GM12874 (cell line): ENCODE data around the gene SOAT2.

Source experiments
- TF ChIP-seq, protein P1 (sequence below): IDR thresholded peaks from 2 replicates; pipeline ENCODE4 v1.5.1; 2011; ENCODE audit warnings: low read depth, mild to moderate bottlenecking, control low read depth, low read length, moderate library complexity; ENCODE audit not compliant: insufficient read depth

Gene SOAT2

DNA sequence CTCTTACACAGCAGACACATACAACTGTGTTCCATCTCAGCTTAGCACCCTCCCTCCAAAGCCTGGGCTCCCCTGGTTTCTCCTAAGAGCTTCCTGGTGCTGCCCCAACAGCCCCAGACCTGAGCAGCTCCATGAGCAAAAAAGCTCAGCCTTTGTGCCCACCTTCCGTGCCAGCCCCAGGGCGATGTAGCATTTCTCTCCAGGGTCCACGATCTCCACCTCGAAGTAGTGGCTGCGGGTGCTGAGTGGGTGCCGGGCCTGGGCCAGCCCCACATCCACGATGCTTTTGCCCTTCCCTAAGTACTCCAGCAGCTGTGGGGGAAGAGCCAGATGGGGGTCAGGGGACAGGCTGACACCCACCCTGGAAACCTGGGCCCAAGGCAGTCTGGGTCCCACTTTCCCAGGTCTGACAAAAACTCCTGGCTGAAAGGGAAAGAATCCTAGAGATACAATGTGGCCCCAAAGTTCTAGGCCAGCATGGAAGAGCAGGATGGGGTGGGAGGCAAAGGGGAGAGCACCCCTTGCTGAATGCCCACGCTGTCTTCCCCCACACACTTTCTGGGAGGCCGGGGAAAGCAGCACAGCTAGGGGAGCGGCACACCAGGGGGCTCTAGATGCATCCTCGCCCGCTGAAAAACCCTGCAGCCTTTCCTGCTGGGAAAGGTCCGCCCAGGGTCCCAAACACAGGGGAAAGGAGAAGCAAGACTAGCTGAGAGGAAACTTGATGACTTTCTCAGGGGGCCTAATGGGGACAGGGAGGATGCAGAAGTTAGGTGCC is 35.1 kb upstream of the SOAT2 start:
- TF ChIP-seq, protein P1, sequence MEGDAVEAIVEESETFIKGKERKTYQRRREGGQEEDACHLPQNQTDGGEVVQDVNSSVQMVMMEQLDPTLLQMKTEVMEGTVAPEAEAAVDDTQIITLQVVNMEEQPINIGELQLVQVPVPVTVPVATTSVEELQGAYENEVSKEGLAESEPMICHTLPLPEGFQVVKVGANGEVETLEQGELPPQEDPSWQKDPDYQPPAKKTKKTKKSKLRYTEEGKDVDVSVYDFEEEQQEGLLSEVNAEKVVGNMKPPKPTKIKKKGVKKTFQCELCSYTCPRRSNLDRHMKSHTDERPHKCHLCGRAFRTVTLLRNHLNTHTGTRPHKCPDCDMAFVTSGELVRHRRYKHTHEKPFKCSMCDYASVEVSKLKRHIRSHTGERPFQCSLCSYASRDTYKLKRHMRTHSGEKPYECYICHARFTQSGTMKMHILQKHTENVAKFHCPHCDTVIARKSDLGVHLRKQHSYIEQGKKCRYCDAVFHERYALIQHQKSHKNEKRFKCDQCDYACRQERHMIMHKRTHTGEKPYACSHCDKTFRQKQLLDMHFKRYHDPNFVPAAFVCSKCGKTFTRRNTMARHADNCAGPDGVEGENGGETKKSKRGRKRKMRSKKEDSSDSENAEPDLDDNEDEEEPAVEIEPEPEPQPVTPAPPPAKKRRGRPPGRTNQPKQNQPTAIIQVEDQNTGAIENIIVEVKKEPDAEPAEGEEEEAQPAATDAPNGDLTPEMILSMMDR = no peak

DNA sequence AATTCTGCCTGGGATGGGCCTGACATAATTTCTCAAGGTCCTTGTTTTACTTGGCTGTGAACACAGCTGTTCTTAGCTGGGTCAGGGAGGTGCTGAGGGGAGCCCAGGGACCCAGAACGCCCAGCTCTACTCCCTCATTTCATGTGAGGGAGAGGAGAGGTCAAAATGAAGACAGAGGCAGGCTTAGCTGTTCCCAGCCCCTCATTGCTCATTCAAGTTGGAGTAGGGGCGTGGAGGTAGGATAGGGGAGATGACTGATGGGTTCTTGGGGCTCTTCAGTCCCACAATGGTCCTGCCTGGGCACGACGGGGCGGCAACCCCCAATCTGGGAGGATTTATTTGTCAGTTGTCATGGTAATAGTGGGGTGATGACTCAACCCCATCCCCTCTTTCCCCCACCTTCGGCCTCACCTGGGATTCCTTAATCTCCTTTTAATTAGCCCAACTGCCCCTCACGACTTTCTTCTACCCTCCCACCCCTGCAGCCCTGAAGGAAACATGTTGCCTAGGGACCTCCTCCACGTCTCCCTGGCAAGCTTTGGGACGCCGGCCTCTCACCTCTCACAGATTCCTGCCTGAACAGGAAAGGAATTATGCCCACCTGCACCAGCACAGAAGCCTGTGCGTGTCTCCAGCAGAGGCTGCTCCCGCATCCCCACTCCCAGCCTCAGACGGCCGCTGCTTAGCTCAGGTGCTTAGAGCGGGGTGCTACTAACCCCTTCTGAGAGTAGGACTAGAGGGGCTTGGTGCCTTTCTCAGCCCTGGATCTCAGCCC is 34.3 kb upstream of the SOAT2 start:
- TF ChIP-seq, protein P1 = no peak

DNA sequence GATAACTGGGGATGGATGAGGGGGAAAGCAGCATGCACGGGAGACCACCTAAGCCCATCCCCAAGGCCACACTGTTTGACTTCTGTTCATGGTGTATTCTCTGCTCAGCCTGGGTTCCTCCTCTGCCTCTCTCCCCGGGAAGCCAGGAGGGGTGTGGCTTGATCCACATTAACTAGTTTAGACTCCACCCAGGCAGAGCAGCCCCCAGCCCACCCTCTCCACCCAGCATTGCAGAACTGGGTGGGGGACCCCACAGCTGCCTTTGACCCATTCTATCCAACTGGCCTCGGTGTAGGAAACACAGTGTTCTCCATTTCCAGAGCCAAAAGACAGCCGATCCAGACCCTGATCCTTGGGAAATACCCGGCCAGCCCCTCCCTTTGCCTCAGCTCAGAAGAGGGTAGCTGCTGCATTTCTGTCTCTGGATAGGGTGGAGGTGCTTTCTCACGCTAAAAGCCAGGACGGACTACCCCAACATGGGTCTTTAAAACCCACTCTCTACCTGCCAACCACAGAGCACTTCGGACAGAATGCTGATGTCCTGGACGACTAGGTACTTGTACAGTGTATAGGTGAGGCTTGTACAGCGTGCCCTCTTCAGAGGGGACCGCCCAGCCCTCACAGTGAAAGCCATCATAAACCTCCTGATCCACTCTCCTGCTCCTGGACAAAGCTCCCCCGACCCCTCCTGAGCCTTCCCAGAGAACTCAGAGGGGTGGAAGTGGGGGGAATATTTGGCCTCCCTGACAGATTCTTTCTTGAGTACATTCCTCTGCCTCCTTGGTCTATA is 33.5 kb upstream of the SOAT2 start:
- TF ChIP-seq, protein P1 = no peak

DNA sequence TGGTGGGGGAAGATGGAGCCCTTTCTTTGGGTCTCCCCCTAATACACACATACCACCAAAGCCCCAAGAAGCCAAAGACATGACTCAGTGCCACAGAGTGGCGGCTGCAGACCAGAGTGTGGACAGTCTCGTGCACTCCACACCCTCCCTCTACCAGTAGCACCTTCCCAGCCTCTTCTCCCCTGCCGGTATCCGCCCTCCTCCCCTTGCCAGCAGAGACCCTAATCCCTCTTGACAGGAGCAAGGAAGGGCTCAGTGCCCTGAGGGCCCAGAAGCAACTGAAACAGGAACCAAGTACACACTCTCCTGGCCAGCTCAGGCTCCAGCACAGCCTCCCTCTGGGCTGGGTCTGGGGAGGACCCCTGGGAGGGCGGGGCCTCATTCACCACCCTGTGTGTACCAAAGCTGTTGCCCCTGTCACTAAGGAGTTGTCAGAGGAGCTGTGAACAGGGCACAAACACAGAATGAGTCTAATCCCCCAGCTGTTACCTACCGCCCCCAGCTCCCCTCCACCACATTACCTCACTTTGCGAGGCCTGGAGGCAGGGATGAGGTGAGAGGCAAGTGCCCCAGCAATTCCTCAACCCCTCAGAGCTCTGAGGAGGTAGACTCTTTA is 32.3 kb upstream of the SOAT2 start:
- TF ChIP-seq, protein P1 = no peak

DNA sequence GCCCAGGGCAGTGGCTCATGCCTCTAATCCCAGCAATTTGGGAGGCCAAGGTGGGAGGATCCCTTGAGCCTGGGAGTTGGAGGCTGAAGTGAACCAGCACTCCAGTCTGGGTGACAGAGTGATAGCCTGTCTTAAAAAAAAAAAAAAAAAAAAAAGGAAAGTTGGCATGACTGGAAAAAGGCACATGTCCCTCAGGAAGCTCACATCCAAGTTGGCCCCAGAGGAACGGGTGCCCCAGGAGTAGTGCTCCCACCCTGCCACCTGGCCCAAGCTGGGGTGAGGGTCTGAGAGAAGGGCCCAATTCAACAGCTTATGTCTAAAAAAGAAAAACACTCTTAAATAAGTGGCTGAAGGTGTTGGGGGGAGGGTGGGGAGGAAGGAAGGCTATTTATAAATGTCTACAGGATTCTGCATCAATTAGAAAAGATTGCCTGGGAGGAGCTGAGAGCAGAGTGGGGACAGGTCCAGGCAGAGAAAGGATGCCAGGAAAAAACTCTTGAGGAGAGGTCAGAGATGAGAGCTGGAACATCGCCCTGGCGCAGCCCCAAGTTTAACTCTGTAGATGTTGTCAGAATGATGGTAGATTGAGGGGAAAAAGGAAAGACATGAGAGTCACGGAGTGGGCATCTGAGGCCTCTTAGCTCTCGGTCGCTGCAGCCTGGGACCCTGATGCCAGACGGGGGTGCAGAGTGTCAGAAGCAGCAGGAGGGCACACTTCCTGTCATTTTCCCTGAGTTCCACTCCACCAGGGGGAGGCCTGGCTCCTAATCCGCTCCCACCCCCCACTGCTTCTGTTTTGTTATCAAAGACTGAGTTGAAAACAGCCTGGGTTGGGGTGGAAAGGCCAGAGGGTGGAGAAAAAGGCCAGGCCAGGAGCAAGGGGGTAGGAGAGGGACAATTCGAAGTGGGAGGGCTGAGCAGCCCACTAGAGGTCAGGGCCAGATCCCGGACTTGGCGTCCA is 31.4 kb upstream of the SOAT2 start:
- TF ChIP-seq, protein P1 = no peak

DNA sequence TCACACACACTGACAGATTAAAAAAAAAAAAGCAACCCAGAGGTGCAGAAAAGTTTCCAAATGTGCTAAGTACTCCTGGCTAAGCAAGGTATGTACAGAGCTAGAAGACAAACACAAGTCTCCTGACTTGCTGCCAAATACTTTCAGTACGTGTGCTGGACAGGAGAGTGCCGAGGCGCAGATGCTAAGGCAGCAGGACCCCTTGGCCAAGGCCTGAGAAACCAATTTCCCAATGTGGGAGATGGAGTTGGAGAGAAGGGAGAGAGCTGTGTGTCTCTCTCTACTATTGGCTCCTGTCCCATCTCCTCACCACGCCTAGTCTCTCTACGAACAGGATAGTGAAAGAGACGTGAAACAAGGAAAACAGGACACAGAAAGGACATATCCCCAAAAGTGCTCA is 29.4 kb upstream of the SOAT2 start:
- TF ChIP-seq, protein P1 = no peak
